ENCODE data around the gene PTPN18.

DNA sequence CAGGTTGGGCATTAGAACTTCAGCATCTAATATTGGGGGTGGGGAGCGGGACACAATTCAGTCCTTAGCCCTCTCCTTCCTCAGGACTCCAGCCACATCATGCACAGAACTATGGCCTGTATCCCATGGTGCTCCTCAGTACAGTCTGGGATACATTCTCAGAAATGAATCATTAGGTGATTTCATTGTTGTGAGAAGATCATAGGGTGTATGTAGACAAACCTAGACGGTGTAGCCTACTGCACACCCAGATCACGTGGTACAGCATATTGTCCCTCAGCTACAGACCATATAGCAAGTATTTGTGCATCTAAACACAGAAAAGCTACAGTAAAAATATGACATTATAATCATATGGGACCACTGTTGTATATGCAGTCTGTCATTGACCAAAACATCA lies 36.3 kb upstream of the PTPN18 start:
- TF ChIP-seq EZH2 (IDR thresholded peaks at IDR 0.05; ENCODE audit: low read length, missing control alignments), result no peak
- TF ChIP-seq, protein P1, sequence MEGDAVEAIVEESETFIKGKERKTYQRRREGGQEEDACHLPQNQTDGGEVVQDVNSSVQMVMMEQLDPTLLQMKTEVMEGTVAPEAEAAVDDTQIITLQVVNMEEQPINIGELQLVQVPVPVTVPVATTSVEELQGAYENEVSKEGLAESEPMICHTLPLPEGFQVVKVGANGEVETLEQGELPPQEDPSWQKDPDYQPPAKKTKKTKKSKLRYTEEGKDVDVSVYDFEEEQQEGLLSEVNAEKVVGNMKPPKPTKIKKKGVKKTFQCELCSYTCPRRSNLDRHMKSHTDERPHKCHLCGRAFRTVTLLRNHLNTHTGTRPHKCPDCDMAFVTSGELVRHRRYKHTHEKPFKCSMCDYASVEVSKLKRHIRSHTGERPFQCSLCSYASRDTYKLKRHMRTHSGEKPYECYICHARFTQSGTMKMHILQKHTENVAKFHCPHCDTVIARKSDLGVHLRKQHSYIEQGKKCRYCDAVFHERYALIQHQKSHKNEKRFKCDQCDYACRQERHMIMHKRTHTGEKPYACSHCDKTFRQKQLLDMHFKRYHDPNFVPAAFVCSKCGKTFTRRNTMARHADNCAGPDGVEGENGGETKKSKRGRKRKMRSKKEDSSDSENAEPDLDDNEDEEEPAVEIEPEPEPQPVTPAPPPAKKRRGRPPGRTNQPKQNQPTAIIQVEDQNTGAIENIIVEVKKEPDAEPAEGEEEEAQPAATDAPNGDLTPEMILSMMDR (conservative IDR thresholded peaks at IDR 0.05 in 1 of 2, IDR thresholded peaks at IDR 0.05 in 1 of 2; ENCODE audit: low read depth in 1 of 2, low read length in 2 of 2), result no peak
